ENCODE results near the gene SLC66A2.
"Not testable (repeated sequence)": the region's sequence is repeated elsewhere in the genome, so short reads cannot be mapped to it uniquely, and the experiment has no call there.

Gene SLC66A2

GRCh38 chr18:79877163-79878091 is 74.0 kb downstream of the SLC66A2 start:
- no peak for DNase-seq

- DNase-seq = no peak
Observed at GRCh38 chr18:79876497-79876896, 75.0 kb downstream of the SLC66A2 start.

- DNase-seq = no peak
Observed at GRCh38 chr18:79875931-79876461, 75.5 kb downstream of the SLC66A2 start.

- no peak for DNase-seq
Observed at GRCh38 chr18:79875531-79875919, 75.9 kb downstream of the SLC66A2 start.

GRCh38 chr18:79874553-79875530 is 76.6 kb downstream of the SLC66A2 start:
- DNase-seq = no peak

GRCh38 chr18:79873449-79874110 is 77.9 kb downstream of the SLC66A2 start:
- DNase-seq = no peak

- DNase-seq = no peak
Observed at GRCh38 chr18:79872527-79873444, 78.7 kb downstream of the SLC66A2 start.

- DNase-seq = no peak
Observed at GRCh38 chr18:79871481-79872091, 79.9 kb downstream of the SLC66A2 start.

- DNase-seq = no peak
Observed at GRCh38 chr18:79871026-79871390, 80.4 kb downstream of the SLC66A2 start.

GRCh38 chr18:79870301-79871025 is 81.0 kb downstream of the SLC66A2 start:
- DNase-seq = no peak

- DNase-seq = no peak
Observed at GRCh38 chr18:79869591-79870300, 81.7 kb downstream of the SLC66A2 start.

GRCh38 chr18:79868811-79869541 is 82.5 kb downstream of the SLC66A2 start:
- no peak for DNase-seq

GRCh38 chr18:79868168-79868784 is 83.2 kb downstream of the SLC66A2 start:
- no peak for DNase-seq

GRCh38 chr18:79867666-79868065 is 83.8 kb downstream of the SLC66A2 start:
- DNase-seq = no peak

- DNase-seq = no peak
Observed at GRCh38 chr18:79866889-79867574, 84.4 kb downstream of the SLC66A2 start.

- not testable (repeated sequence) for DNase-seq
Observed at GRCh38 chr18:79865951-79866350, 85.5 kb downstream of the SLC66A2 start.

GRCh38 chr18:79864955-79865354 is 86.5 kb downstream of the SLC66A2 start:
- DNase-seq = not testable (repeated sequence)
